GM12874 (cell line): ENCODE measurements around the gene NTN3.

Source experiments
- TF ChIP-seq, protein P1 (sequence below): IDR thresholded peaks from 2 replicates; pipeline ENCODE4 v1.5.1; 2011; ENCODE audit warnings: low read depth, mild to moderate bottlenecking, control low read depth, low read length, moderate library complexity; ENCODE audit not compliant: insufficient read depth

The NTN3 gene

GRCh38 chr16:2471016-2471652, at the start of gene NTN3:
Gene NTN3, plus strand, starts transcription at chr16:2471297. Its CDS starts 405 bp downstream, at chr16:2471702.
- TF ChIP-seq, protein P1, sequence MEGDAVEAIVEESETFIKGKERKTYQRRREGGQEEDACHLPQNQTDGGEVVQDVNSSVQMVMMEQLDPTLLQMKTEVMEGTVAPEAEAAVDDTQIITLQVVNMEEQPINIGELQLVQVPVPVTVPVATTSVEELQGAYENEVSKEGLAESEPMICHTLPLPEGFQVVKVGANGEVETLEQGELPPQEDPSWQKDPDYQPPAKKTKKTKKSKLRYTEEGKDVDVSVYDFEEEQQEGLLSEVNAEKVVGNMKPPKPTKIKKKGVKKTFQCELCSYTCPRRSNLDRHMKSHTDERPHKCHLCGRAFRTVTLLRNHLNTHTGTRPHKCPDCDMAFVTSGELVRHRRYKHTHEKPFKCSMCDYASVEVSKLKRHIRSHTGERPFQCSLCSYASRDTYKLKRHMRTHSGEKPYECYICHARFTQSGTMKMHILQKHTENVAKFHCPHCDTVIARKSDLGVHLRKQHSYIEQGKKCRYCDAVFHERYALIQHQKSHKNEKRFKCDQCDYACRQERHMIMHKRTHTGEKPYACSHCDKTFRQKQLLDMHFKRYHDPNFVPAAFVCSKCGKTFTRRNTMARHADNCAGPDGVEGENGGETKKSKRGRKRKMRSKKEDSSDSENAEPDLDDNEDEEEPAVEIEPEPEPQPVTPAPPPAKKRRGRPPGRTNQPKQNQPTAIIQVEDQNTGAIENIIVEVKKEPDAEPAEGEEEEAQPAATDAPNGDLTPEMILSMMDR: no peak

- TF ChIP-seq, protein P1: no peak
These were observed 48.8 kb upstream of the NTN3 start for GRCh38 chr16:2422123-2422867.

DNA sequence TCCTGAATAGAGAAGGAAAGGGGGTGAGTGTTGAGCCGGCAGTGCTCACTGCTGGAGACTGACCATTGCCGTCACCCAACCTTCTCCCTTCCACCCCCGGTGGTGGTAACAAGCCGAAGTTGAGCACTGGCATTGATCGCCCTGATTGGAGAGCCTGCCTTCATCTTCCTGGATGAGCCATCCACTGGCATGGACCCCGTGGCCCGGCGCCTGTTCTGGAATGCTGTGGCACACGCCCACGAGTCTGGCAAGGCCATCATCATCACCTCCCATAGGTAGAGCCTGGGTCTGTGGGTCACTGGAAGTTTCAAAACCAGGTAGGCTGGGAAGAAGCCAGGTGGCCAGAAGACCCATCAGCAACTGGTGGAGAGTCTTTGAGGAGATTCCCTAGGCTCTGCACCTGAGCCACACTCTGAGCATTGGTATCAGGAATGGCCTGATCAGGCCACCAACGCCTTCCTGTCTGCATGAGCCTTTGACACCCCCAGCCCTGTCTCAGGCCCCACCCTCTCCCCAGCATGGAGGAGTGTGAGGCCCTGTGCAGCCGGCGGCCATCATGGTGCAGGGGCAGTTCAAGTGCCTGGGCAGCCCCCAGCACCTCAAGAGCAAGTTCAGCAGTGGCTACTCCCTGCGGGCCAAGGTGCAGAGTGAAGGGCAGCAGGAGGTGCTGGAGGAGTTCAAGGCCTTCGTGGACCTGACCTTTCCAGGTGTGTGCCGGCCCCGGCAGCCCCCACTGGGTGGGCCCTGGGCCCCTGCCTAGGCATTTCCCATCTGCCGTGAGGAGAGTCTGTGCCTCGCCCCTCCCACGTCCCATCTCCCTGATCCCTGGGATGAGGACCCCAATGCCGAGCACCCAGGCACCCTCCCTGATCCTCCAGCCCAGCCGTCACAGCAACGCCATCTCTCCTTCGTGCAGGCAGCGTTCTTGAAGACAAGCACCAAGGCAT, 46.8 kb upstream of the NTN3 start:
- TF ChIP-seq, protein P1: no peak

DNA sequence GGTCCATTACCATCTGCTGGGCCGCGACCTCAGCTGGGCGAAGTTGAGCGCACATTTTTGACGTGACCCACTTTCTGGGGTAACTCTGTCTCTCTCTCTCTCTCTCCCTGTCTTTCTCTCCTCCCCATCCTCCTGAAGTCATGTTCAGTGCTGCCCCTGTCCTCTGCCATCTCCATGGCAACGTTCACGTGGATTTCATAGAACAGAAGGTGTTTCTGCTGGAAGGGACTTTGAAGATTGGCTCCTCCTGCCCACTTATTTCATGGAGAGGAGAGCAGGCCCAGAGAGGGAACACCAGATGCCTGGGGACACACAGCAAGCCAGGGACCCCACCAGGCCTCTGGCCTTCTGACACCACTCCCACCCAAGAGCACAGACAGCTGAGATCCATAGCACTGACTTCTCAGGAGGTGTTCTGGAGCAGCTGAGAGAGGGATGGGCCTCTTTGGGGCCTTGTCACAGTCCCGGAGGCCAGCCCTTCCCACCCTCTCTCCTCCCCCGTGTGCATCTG, 46.0 kb upstream of the NTN3 start:
- TF ChIP-seq, protein P1: no peak

GRCh38 chr16:2425825-2426430, 45.2 kb upstream of the NTN3 start:
- TF ChIP-seq, protein P1: no peak

DNA sequence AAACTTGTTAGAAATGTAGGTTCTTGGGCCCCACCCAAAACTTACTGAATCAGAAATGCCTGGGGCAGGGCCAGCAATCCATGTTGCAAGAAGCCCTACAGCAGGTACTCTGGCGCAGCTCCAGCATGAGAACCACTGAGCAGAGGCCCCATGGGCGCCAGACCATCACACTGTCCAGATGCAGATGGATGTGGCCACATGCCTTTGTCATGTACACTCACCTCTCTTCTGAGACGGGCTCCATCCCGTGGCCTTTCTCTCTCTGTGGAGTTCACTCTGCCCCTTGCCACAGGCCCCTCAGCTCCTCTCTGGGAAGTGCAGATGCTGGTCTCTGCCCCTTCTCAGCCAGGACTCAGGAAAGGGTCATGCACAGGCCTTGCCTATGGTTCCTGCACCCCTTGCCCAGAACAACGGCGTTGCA, 44.1 kb upstream of the NTN3 start:
- TF ChIP-seq, protein P1: no peak
